K562 (cell line): ENCODE results near the gene OPRM1. TPM values are rescaled to one million over a fixed set of nuclear protein-coding genes. Genes with fewer than 3 reads are reported as not detected.

Experiments
- ATAC-seq: fragments of 200-7000 bp; cut with Tn5 transposase; 3 replicates; pipeline ENCODE4 v1.9.1; 2020; ENCODE audit warnings: moderate library complexity
- BruUV-seq: library from RNA; stranded (reverse); fragments of 400-500 nt; replicated peaks from 2 replicates; lab custom pipeline; 2021; lab: Mats Ljungman, UMichigan
- CTCF ChIA-PET: fragments of 300-600 bp; formaldehyde crosslinking; extraction: SDS; loops from one replicate; lab custom pipeline; 2021; ENCODE audit warnings: low intra/inter-chr PET ratio; lab: Yijun Ruan, JAX
- POLR2A ChIA-PET: fragments of 300-600, 350-650 bp; sonication (Branson Sonifier 250); formaldehyde crosslinking; extraction: SDS; loops from one replicate; lab custom pipeline; 2021; ENCODE audit warnings: antibody characterized with exemption, inconsistent platforms; lab: Yijun Ruan, JAX
- DNase-seq, 4 experiments: peaks; one replicate each; pipeline versions ENCODE4 v3.0.0 to v3.0.0-alpha.2; 2011 to 2018; ENCODE audit warnings: low spot score in 3 of 4, mixed read lengths in 3 of 4; ENCODE audit errors: extremely low read depth in 1 of 4
- FAIRE-seq: peaks from 2 replicates; lab custom pipeline; 2011; peaks lifted over from hg19 to GRCh38; lab: Jason Lieb, UNC
- H2AFZ ChIP-seq: 2 replicates; pipeline ENCODE4 v1.6.0; 2011; ENCODE audit warnings: low read depth, low read length, control low read depth, inconsistent platforms
- H3K27ac ChIP-seq: fragments of 200-600 bp; 3 replicates; pipeline ENCODE4 v1.8.0; 2011; ENCODE audit warnings: low read depth, mild to moderate bottlenecking, control low read depth, inconsistent platforms, low read length, moderate library complexity, mixed read lengths; ENCODE audit errors: extremely low read depth
- H3K27me3 ChIP-seq, 2 experiments: fragments of 300-600 bp in 1 of 2; 2 replicates in 1 of 2; 3 replicates in 1 of 2; pipeline versions ENCODE4 v1.6.0 to v1.8.0; 2011; ENCODE audit warnings: inconsistent platforms in 2 of 2, low read length in 2 of 2, mild to moderate bottlenecking in 1 of 2, mixed read lengths in 1 of 2, moderate library complexity in 1 of 2; ENCODE audit not compliant: control insufficient read depth in 2 of 2, insufficient read depth in 2 of 2
- H3K36me3 ChIP-seq: fragments of 300-600 bp; 3 replicates; pipeline ENCODE4 v1.8.0; 2011; ENCODE audit warnings: mild to moderate bottlenecking, low read length, inconsistent platforms; ENCODE audit not compliant: control insufficient read depth, insufficient read depth
- H3K4me1 ChIP-seq, 2 experiments: fragments of 200-600 bp in 1 of 2; replicated peaks in 1 of 2; 2 replicates in 1 of 2; 3 replicates in 1 of 2; pipeline versions ENCODE4 v1.5.1 to v1.8.0; 2011; ENCODE audit warnings: inconsistent platforms in 2 of 2, low read length in 2 of 2, mild to moderate bottlenecking in 1 of 2, mixed read lengths in 1 of 2, moderate library complexity in 1 of 2; ENCODE audit not compliant: control insufficient read depth in 2 of 2, insufficient read depth in 2 of 2
- H3K4me2 ChIP-seq: 2 replicates; pipeline ENCODE4 v1.6.1; 2011; ENCODE audit warnings: low read length, control low read depth, inconsistent platforms, mixed read lengths; ENCODE audit not compliant: insufficient read depth
- H3K4me3 ChIP-seq: fragments of 200-600 bp; sonication (generic), shearing (Covaris generic); 2 replicates; pipeline ENCODE4 v1.5.1; 2016; ENCODE audit warnings: control low read depth, inconsistent platforms
- H3K79me2 ChIP-seq: fragments of 200-600 bp; 3 replicates; pipeline ENCODE4 v1.8.0; 2011; ENCODE audit warnings: low read length, inconsistent platforms; ENCODE audit not compliant: control insufficient read depth, insufficient read depth
- H3K9ac ChIP-seq, 2 experiments: 2 replicates each; pipeline versions ENCODE4 v1.6.0 to v1.6.1; 2011; ENCODE audit warnings: low read depth in 2 of 2, low read length in 2 of 2, control low read depth in 1 of 2, inconsistent platforms in 1 of 2, mild to moderate bottlenecking in 1 of 2, mixed read lengths in 1 of 2; ENCODE audit not compliant: insufficient read depth in 1 of 2
- H3K9me1 ChIP-seq: one replicate; pipeline ENCODE4 v1.6.0; 2011; ENCODE audit warnings: inconsistent platforms, mild to moderate bottlenecking, low read length, moderate library complexity; ENCODE audit not compliant: control insufficient read depth, insufficient read depth
- H3K9me3 ChIP-seq: replicated peaks from 2 replicates; pipeline ENCODE4 v1.5.1; 2011; ENCODE audit warnings: low read depth, low read length, inconsistent platforms; ENCODE audit not compliant: control insufficient read depth, insufficient read depth
- H4K20me1 ChIP-seq: replicated peaks from 2 replicates; pipeline ENCODE4 v1.6.1; 2011; ENCODE audit warnings: low read length, inconsistent platforms, mixed read lengths; ENCODE audit not compliant: control insufficient read depth, insufficient read depth
- CEBPG ChIP-seq, 3 experiments: fragments of 200-800 bp in 1 of 3; sonication (Bioruptor generic) in 1 of 3; sonication (generic) in 1 of 3; formaldehyde crosslinking in 1 of 3; IDR thresholded peaks in 2 of 3; conservative IDR thresholded peaks in 1 of 3; 2 replicates each; pipeline versions ENCODE4 v1.6.1 to v1.8.0; 2016 to 2022; ENCODE audit warnings: missing compliant biosample characterization in 2 of 3, missing genetic modification characterization in 2 of 3, mild to moderate bottlenecking in 1 of 3, missing genetic modification reagents in 1 of 3
- CHD2 ChIP-seq: IDR thresholded peaks from 2 replicates; pipeline ENCODE4 v1.6.1; 2011; ENCODE audit warnings: low read depth, low read length
- GABPB2 ChIP-seq: fragments of 250-450 bp; sonication (Bioruptor Pico); conservative IDR thresholded peaks from 2 replicates; pipeline ENCODE4 v1.5.1; 2021; ENCODE audit warnings: mild to moderate bottlenecking
- HMG20B ChIP-seq: fragments of 250-450 bp; sonication (Bioruptor Pico); IDR thresholded peaks from 2 replicates; pipeline ENCODE4 v1.5.0; 2021; ENCODE audit warnings: mild to moderate bottlenecking
- KAT7 ChIP-seq: sonication (generic); formaldehyde crosslinking; IDR thresholded peaks from 2 replicates; pipeline ENCODE4 v1.8.0; 2022; ENCODE audit warnings: missing genetic modification reagents, mild to moderate bottlenecking, borderline replicate concordance
- MAZ ChIP-seq, 2 experiments: fragments of 450-650 bp in 1 of 2; sonication (generic) in 1 of 2; formaldehyde crosslinking; IDR thresholded peaks in 1 of 2; conservative IDR thresholded peaks in 1 of 2; 2 replicates each; pipeline versions ENCODE4 v1.4.0 to v1.5.0; 2020; ENCODE audit warnings: mild to moderate bottlenecking in 1 of 2, missing genetic modification reagents in 1 of 2
- NFE2L1 ChIP-seq: fragments of 450-650 bp; IDR thresholded peaks from 2 replicates; pipeline ENCODE4 v1.6.1; 2016; ENCODE audit warnings: missing genetic modification characterization, low read depth, mild to moderate bottlenecking, missing compliant biosample characterization, moderate library complexity, borderline replicate concordance
- ZC3H8 ChIP-seq: fragments of 450-650 bp; IDR thresholded peaks from 2 replicates; pipeline ENCODE4 v1.6.1; 2017
- ZFP36 ChIP-seq: fragments of 150-350 bp; IDR thresholded peaks from 2 replicates; pipeline ENCODE4 v1.6.1; 2018; ENCODE audit warnings: low read length, low read depth; ENCODE audit not compliant: partially characterized antibody
- ZNF140 ChIP-seq: fragments of 250-450 bp; sonication (Bioruptor Pico); IDR thresholded peaks from 2 replicates; pipeline ENCODE4 v1.8.0; 2021; ENCODE audit warnings: moderate library complexity, mild to moderate bottlenecking, inconsistent platforms
- WGBS: fragments of 100-300 bp; shearing (Covaris generic); methylation state at CpG from one replicate; pipeline ENCODE4 v1.1.6; 2016; ENCODE audit warnings: low coverage, mixed read lengths; ENCODE audit not compliant: insufficient coverage; ENCODE audit errors: missing lambda C conversion rate; 5-methylcytosine and 5-hydroxymethylcytosine counted together
- in situ Hi-C: fragments of 300-500 bp; cut with MboI; formaldehyde crosslinking; loops from 4 replicates; pipeline ENCODE4 v1.15.0; 2018; ENCODE audit warnings: inconsistent platforms, mixed read lengths
- intact Hi-C: fragments of 100-400 bp; cut with micrococcal nuclease; formaldehyde crosslinking; loops from 2 replicates; pipeline ENCODE4 v1.14.2; 2022
- polyA plus RNA-seq, 8 experiments: library from polyadenylated mRNA; depleted of rRNA in 4 of 8; stranded (reverse) in 5 of 8; unstranded in 3 of 8; fragments of >200 nt; fragmentation: Nextera tagmentation in 2 of 8; fragmentation: Illumina TruSeq in 1 of 8; extraction: Ambion mirVana in 2 of 8; extraction: Trizol in 1 of 8; gene quantifications; 2 replicates each; pipeline versions ENCODE4 v1.2.1 to v1.2.3, GENCODE V29; 2011 to 2014; ENCODE audit warnings: inconsistent platforms in 1 of 8, missing spikeins in 1 of 8
- total RNA-seq, 7 experiments: library from RNA; depleted of rRNA in 6 of 7; stranded (reverse); fragments of >200 nt in 6 of 7; fragmentation: Illumina TruSeq in 2 of 7; extraction: Trizol in 2 of 7; gene quantifications; 2 replicates each; pipeline versions ENCODE4 v1.2.1 to v1.2.3, GENCODE V29; 2011 to 2021; ENCODE audit warnings: low replicate concordance in 1 of 7
- TF ChIP-seq, protein P1 (sequence below): fragments of 250-450 bp; sonication (Bioruptor Pico); IDR thresholded peaks from 2 replicates; pipeline ENCODE4 v1.5.0; 2021
- TF ChIP-seq, protein P2 (sequence below): sonication (generic); formaldehyde crosslinking; IDR thresholded peaks from 2 replicates; pipeline ENCODE4 v1.8.0; 2023; ENCODE audit warnings: mild to moderate bottlenecking, missing genetic modification reagents

The OPRM1 gene
- total and polyA plus RNA-seq, 9 of the 15 experiments (the other 6 are each of a cell fraction or from before 2014, with no cell fraction given): not detected

DNA sequence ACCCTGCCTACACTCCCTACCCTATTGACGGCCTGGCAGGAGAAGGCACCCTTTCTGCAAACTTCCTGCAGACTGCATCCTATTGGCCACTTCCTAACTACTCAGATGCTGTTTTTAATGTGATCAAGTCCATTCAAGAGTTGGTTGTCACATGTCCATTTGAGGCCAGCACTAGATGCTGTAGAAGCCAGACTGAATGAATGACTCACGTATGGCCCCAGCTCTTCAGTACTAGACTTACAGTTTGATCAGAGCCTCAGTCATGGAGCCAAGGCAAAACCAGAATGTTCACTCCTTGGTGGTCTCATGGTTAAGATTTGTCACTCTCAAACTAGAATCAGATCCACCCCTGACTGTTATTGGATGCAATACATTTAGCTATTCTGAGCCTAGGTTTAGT, 101.7 kb downstream of the OPRM1 start:
- 0% methylated on average over 2 of the region's 2 CpGs for WGBS
- no peaks in the 10 kb centered on the region for H3K4me1 ChIP-seq
- no peaks in the 10 kb centered on the region for H3K9me1 ChIP-seq
- H3K27me3 ChIP-seq: 0 out of 5 replicates have a peak, but pooled peaks cover 0 to 4% of the 10 kb centered on the region in 2 experiments
- no peaks in the 10 kb centered on the region for H4K20me1 ChIP-seq
- DNase-seq (no peak), FAIRE-seq (no peak), ATAC-seq (no peak)
- no peaks in the 10 kb centered on the region for H3K79me2 ChIP-seq
- H3K36me3 ChIP-seq: no peaks in the 10 kb centered on the region
- TF ChIP-seq ZFP36 (no peak), ZNF140 (CRISPR knock-in tag) (no peak), CHD2 (no peak)
- TF ChIP-seq, protein P1, sequence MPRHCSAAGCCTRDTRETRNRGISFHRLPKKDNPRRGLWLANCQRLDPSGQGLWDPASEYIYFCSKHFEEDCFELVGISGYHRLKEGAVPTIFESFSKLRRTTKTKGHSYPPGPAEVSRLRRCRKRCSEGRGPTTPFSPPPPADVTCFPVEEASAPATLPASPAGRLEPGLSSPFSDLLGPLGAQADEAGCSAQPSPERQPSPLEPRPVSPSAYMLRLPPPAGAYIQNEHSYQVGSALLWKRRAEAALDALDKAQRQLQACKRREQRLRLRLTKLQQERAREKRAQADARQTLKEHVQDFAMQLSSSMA: no peak
- H2AFZ ChIP-seq: no peak overlapping the region
- H3K27ac ChIP-seq: no peak overlapping the region
- H3K9ac ChIP-seq: no peak overlapping the region
- no peaks in the 10 kb centered on the region for H3K9me3 ChIP-seq
- CTCF ChIA-PET: no interaction called here
- POLR2A ChIA-PET: no interaction called here
- H3K4me2 ChIP-seq: no peak overlapping the region
- no peak overlapping the region for H3K4me3 ChIP-seq
- no TSS peak for BruUV-seq
- intact Hi-C loops (no loop called here), in situ Hi-C loops (no loop called here)

DNA sequence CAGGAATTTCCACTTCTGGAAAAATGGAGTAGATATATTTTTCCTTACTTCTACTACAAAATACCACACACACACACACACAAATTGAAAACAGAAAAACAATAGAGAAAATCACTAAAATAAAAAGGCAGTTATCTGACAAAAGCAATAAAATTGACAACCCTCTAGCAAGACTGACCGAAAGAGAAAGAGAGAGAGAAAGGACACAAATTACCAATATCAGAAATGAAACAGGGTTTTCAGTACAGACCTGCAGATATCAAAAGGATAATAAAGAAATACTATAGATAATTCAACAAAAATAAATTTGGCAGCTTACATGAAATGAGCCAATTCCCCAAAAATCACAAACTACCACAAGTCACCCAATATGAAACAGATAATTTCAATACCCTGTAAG, 104.7 kb downstream of the OPRM1 start:
- Histone ChIP-seq H3K36me3 (no peaks in the 10 kb centered on the region), H3K9ac (no peak overlapping the region), H3K79me2 (no peaks in the 10 kb centered on the region), H3K4me2 (no peak overlapping the region), H4K20me1 (no peaks in the 10 kb centered on the region), H3K27me3 (0 out of 5 replicates have a peak, but pooled peaks cover 0 to 4% of the 10 kb centered on the region in 2 experiments), H3K27ac (no peak overlapping the region), H3K4me3 (no peak overlapping the region), H2AFZ (no peak overlapping the region), H3K4me1 (no peaks in the 10 kb centered on the region), H3K9me1 (no peaks in the 10 kb centered on the region), H3K9me3 (no peaks in the 10 kb centered on the region)
- ATAC-seq (no peak), FAIRE-seq (peak; percentile 52), DNase-seq (no peak)
- BruUV-seq: no TSS peak
- intact Hi-C loops (no loop called here), in situ Hi-C loops (no loop called here)
- ChIA-PET CTCF (no interaction called here), POLR2A (no interaction called here)
- 0% methylated on average over 1 of the region's 1 CpG for WGBS
- TF ChIP-seq, protein P2, sequence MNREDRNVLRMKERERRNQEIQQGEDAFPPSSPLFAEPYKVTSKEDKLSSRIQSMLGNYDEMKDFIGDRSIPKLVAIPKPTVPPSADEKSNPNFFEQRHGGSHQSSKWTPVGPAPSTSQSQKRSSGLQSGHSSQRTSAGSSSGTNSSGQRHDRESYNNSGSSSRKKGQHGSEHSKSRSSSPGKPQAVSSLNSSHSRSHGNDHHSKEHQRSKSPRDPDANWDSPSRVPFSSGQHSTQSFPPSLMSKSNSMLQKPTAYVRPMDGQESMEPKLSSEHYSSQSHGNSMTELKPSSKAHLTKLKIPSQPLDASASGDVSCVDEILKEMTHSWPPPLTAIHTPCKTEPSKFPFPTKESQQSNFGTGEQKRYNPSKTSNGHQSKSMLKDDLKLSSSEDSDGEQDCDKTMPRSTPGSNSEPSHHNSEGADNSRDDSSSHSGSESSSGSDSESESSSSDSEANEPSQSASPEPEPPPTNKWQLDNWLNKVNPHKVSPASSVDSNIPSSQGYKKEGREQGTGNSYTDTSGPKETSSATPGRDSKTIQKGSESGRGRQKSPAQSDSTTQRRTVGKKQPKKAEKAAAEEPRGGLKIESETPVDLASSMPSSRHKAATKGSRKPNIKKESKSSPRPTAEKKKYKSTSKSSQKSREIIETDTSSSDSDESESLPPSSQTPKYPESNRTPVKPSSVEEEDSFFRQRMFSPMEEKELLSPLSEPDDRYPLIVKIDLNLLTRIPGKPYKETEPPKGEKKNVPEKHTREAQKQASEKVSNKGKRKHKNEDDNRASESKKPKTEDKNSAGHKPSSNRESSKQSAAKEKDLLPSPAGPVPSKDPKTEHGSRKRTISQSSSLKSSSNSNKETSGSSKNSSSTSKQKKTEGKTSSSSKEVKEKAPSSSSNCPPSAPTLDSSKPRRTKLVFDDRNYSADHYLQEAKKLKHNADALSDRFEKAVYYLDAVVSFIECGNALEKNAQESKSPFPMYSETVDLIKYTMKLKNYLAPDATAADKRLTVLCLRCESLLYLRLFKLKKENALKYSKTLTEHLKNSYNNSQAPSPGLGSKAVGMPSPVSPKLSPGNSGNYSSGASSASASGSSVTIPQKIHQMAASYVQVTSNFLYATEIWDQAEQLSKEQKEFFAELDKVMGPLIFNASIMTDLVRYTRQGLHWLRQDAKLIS: no peak
- TF ChIP-seq ZC3H8: no peak
- no peak for TF ChIP-seq GABPB2 (CRISPR knock-in tag)
- TF ChIP-seq KAT7 (CRISPR knock-in tag): no peak
- TF ChIP-seq NFE2L1: no peak
- TF ChIP-seq CEBPG (CRISPR knock-in tag; IDR thresholded peaks at IDR 0.05): no peak
- TF ChIP-seq CEBPG (tag; conservative IDR thresholded peaks at IDR 0.05 in 1 of 2, IDR thresholded peaks at IDR 0.05 in 1 of 2): no peak
- no peak for TF ChIP-seq MAZ (CRISPR knock-in tag; conservative IDR thresholded peaks at IDR 0.05 in 1 of 2, IDR thresholded peaks at IDR 0.05 in 1 of 2)
- no peak for TF ChIP-seq HMG20B (CRISPR knock-in tag)
